K562 (cell line): ENCODE measurements around the gene PLPPR2. TPM values are rescaled to one million over a fixed set of nuclear protein-coding genes. Genes with fewer than 3 reads are reported as not detected.

Experiments
- BHLHE40 ChIP-seq: IDR thresholded peaks from 2 replicates; pipeline ENCODE4 v1.6.1; 2011; ENCODE audit warnings: low read length, improper control_type of control experiment
- BMI1 ChIP-seq: fragments of 150-350 bp; IDR thresholded peaks from 2 replicates; pipeline ENCODE4 v1.6.1; 2014; ENCODE audit warnings: low read length
- CAMTA2 ChIP-seq: fragments of 250-450 bp; sonication (Bioruptor Pico); conservative IDR thresholded peaks from 2 replicates; pipeline ENCODE4 v1.5.1; 2022
- CBX1 ChIP-seq: sonication (generic); IDR thresholded peaks from 2 replicates; pipeline ENCODE4 v1.6.1; 2016; ENCODE audit warnings: antibody characterized with exemption, low read depth, mild to moderate bottlenecking
- CCAR2 ChIP-seq: fragments of 200-400 bp; formaldehyde crosslinking; IDR thresholded peaks from 2 replicates; pipeline ENCODE4 v1.6.1; 2017; ENCODE audit warnings: mild to moderate bottlenecking, low read depth, low read length
- CREB3 ChIP-seq: fragments of 450-650 bp; conservative IDR thresholded peaks from 2 replicates; pipeline ENCODE4 v1.6.1; 2016; ENCODE audit warnings: missing genetic modification characterization, low read depth, mild to moderate bottlenecking, missing compliant biosample characterization, moderate library complexity
- EHMT2 ChIP-seq: fragments of 450-650 bp; IDR thresholded peaks from 2 replicates; pipeline ENCODE4 v1.6.1; 2018; ENCODE audit warnings: antibody characterized with exemption
- ELF1 ChIP-seq: fragments of 200-800 bp; sonication (Bioruptor generic); IDR thresholded peaks from 2 replicates; pipeline ENCODE4 v1.6.1; 2016; ENCODE audit warnings: missing genetic modification characterization, missing compliant biosample characterization
- KAT2B ChIP-seq: IDR thresholded peaks from one replicate; pipeline ENCODE4 v1.6.1; 2012; ENCODE audit warnings: low read depth, mild to moderate bottlenecking, control low read depth, inconsistent platforms, low read length, moderate library complexity
- KLF10 ChIP-seq: fragments of 250-450 bp; sonication (Bioruptor Pico); IDR thresholded peaks from 2 replicates; pipeline ENCODE4 v1.6.1; 2021; ENCODE audit warnings: matching md5 sums
- MAFK ChIP-seq: IDR thresholded peaks from 2 replicates; pipeline ENCODE4 v1.6.1; 2011; ENCODE audit warnings: low read length, improper control_type of control experiment
- MAZ ChIP-seq, 2 experiments: fragments of 450-650 bp in 1 of 2; sonication (generic) in 1 of 2; formaldehyde crosslinking; IDR thresholded peaks in 1 of 2; conservative IDR thresholded peaks in 1 of 2; 2 replicates each; pipeline versions ENCODE4 v1.4.0 to v1.5.0; 2020; ENCODE audit warnings: mild to moderate bottlenecking in 1 of 2, missing genetic modification reagents in 1 of 2
- TGIF2 ChIP-seq: sonication (generic); formaldehyde crosslinking; IDR thresholded peaks from 2 replicates; pipeline ENCODE4 v1.8.1; 2022; ENCODE audit warnings: mild to moderate bottlenecking, missing genetic modification reagents, moderate library complexity
- USF2 ChIP-seq: sonication (generic); formaldehyde crosslinking; IDR thresholded peaks from 2 replicates; pipeline ENCODE4 v1.5.0; 2020; ENCODE audit warnings: missing genetic modification reagents
- ZBTB9 ChIP-seq: fragments of 450-650 bp; formaldehyde crosslinking; IDR thresholded peaks from 2 replicates; pipeline ENCODE4 v1.4.0; 2020; ENCODE audit warnings: mild to moderate bottlenecking, moderate library complexity
- ZFP30 ChIP-seq: fragments of 250-450 bp; sonication (Bioruptor Pico); IDR thresholded peaks from 2 replicates; pipeline ENCODE4 v1.8.0; 2022; ENCODE audit warnings: moderate library complexity, mild to moderate bottlenecking, inconsistent platforms, borderline replicate concordance
- ZNF133 ChIP-seq: fragments of 250-450 bp; sonication (Bioruptor Pico); IDR thresholded peaks from 2 replicates; pipeline ENCODE4 v1.4.0; 2020; ENCODE audit warnings: mild to moderate bottlenecking
- ZNF140 ChIP-seq: fragments of 250-450 bp; sonication (Bioruptor Pico); IDR thresholded peaks from 2 replicates; pipeline ENCODE4 v1.8.0; 2021; ENCODE audit warnings: moderate library complexity, mild to moderate bottlenecking, inconsistent platforms
- ZNF143 ChIP-seq: sonication (generic); formaldehyde crosslinking; IDR thresholded peaks from 2 replicates; pipeline ENCODE4 v1.9.0; 2022; ENCODE audit warnings: mild to moderate bottlenecking, missing genetic modification reagents
- ZNF316 ChIP-seq: fragments of 450-650 bp; IDR thresholded peaks from 2 replicates; pipeline ENCODE4 v1.6.1; 2016
- ZNF445 ChIP-seq: fragments of 250-450 bp; sonication (Bioruptor Pico); IDR thresholded peaks from 2 replicates; pipeline ENCODE4 v1.4.0; 2020; ENCODE audit warnings: low read depth, mild to moderate bottlenecking, moderate library complexity
- ZNF583 ChIP-seq: fragments of 250-450 bp; sonication (Bioruptor Pico); IDR thresholded peaks from 2 replicates; pipeline ENCODE4 v1.4.0; 2020
- ZNF830 ChIP-seq: fragments of 250-450 bp; sonication (Bioruptor Pico); IDR thresholded peaks from 2 replicates; pipeline ENCODE4 v1.5.0; 2021; ENCODE audit warnings: mild to moderate bottlenecking
- polyA plus RNA-seq, 8 experiments: library from polyadenylated mRNA; depleted of rRNA in 4 of 8; stranded (reverse) in 5 of 8; unstranded in 3 of 8; fragments of >200 nt; fragmentation: Nextera tagmentation in 2 of 8; fragmentation: Illumina TruSeq in 1 of 8; extraction: Ambion mirVana in 2 of 8; extraction: Trizol in 1 of 8; gene quantifications; 2 replicates each; pipeline versions ENCODE4 v1.2.1 to v1.2.3, GENCODE V29; 2011 to 2014; ENCODE audit warnings: inconsistent platforms in 1 of 8, missing spikeins in 1 of 8
- total RNA-seq, 7 experiments: library from RNA; depleted of rRNA in 6 of 7; stranded (reverse); fragments of >200 nt in 6 of 7; fragmentation: Illumina TruSeq in 2 of 7; extraction: Trizol in 2 of 7; gene quantifications; 2 replicates each; pipeline versions ENCODE4 v1.2.1 to v1.2.3, GENCODE V29; 2011 to 2021; ENCODE audit warnings: low replicate concordance in 1 of 7

PLPPR2 gene
- total and polyA plus RNA-seq, 9 of the 15 experiments (the other 6 are each of a cell fraction or from before 2014, with no cell fraction given), result 0.49 to 15.9 (median 3.4) TPM

GRCh38 chr19:11355160-11356073 is at the start of gene PLPPR2 (continued):
- TF ChIP-seq MAZ (CRISPR knock-in tag; conservative IDR thresholded peaks at IDR 0.05 in 1 of 2, IDR thresholded peaks at IDR 0.05 in 1 of 2) (peak; percentile 29 to 46; a peak in 2 of 4 replicates), CCAR2 (no peak), CREB3 (tag) (no peak), KLF10 (CRISPR knock-in tag) (no peak), CBX1 (no peak), ZBTB9 (CRISPR knock-in tag) (no peak), ZNF445 (CRISPR knock-in tag) (no peak), BHLHE40 (no peak), KAT2B (no peak), ZNF830 (CRISPR knock-in tag) (no peak), ZNF140 (CRISPR knock-in tag) (no peak), ZNF133 (no peak), MAFK (no peak), ZNF583 (no peak), USF2 (CRISPR knock-in tag) (no peak), ZNF316 (no peak; the same call in 1 of the 2 replicates), ELF1 (tag) (no peak), CAMTA2 (CRISPR knock-in tag) (no peak), ZNF143 (no peak), EHMT2 (peak; percentile 67), BMI1 (no peak), TGIF2 (no peak), ZFP30 (no peak)
